Psoas muscle (tissue), 8 donors: ENCODE data around the gene FSHB. TPM values are rescaled to one million over a fixed set of nuclear protein-coding genes. Genes with fewer than 3 reads are reported as not detected.

Source experiments
- ATAC-seq, 4 donors: fragments of 200-7000 bp; cut with Tn5 transposase; one replicate each; pipeline ENCODE4 v1.9.1; 2020; ENCODE audit warnings: moderate library complexity in 3 of 4, mild to moderate bottlenecking in 2 of 4
- DNase-seq, 2 donors: peaks; one replicate each; pipeline ENCODE4 v3.0.0-alpha.2; 2020
- H3K27ac ChIP-seq: fragments of 200-600 bp; one replicate; pipeline ENCODE4 v1.8.0; 2022
- H3K27me3 ChIP-seq, 3 donors: fragments of 200-600 bp in 1 of 3; one replicate each; pipeline versions ENCODE4 v1.6.1 to v1.8.0; 2013 to 2022; ENCODE audit warnings: low read length in 2 of 3, mild to moderate bottlenecking in 2 of 3, moderate library complexity in 1 of 3; ENCODE audit not compliant: insufficient read depth in 3 of 3
- H3K36me3 ChIP-seq, 2 donors: fragments of 200-600 bp in 1 of 2; one replicate each; pipeline versions ENCODE4 v1.6.1 to v1.8.0; 2013 to 2022; ENCODE audit warnings: low read depth in 1 of 2, mild to moderate bottlenecking in 1 of 2, moderate library complexity in 1 of 2; ENCODE audit not compliant: insufficient read depth in 1 of 2
- H3K4me1 ChIP-seq: fragments of 200-600 bp; one replicate; pipeline ENCODE4 v1.8.0; 2022
- H3K4me3 ChIP-seq: fragments of 200-600 bp; one replicate; pipeline ENCODE4 v1.8.0; 2022; ENCODE audit warnings: mild to moderate bottlenecking
- H3K9me3 ChIP-seq: fragments of 200-600 bp; one replicate; pipeline ENCODE4 v1.8.0; 2022
- CTCF ChIP-seq: fragments of 200-600 bp; IDR thresholded peaks from one replicate; pipeline ENCODE4 v1.8.0; 2022; ENCODE audit warnings: antibody characterized with exemption
- WGBS, 3 donors: extraction: QIAGEN DNeasy Blood & Tissue Kit; methylation state at CpG; one replicate each; pipeline versions ENCODE4 v1.1.6 to v1.1.7; 2013; 5-methylcytosine and 5-hydroxymethylcytosine counted together
- intact Hi-C, 2 donors: fragments of 100-400 bp; cut with DNase I; formaldehyde crosslinking; loops; one replicate each; pipeline versions ENCODE4 v1.11.0 to v1.14.2; 2022
- polyA plus RNA-seq, 3 donors: library from polyadenylated mRNA; stranded (reverse); fragments of 200-250 nt; gene quantifications; one replicate each; pipeline ENCODE4 v1.2.3, GENCODE V29; 2013
- total RNA-seq, 4 donors: library from RNA; stranded (reverse); fragmentation: NEBNext Ultra II Directional in 2 of 4; extraction: Animal tissue kit (Norgen Biotek cat#: 25700) in 2 of 4; gene quantifications; one replicate each; pipeline versions ENCODE4 v1.2.1 to v1.2.4, GENCODE V29; 2021 to 2023
- donor health status: healthy with polysubstance abuse.
- donor health status: DM: no; HTN: no; CAD: no; lungs with moderate emphysema.
- donor health status: Bipolar disorder and iron deficiency.
- donor health status: healthy.
- donor health status: DM: yes; HTN: yes; CAD: no.
- donor health status: DM: no; HTN: no; CAD: no.
- donor health status: DM: no; HTN: no; CAD: no.
- donor health status: DM: yes; HTN: yes; CAD: no.

The FSHB gene
- total and polyA plus RNA-seq, 7 donors, result not detected

- DNase-seq, result no peak
- no peak for ATAC-seq
- H3K36me3 ChIP-seq, result no peaks in the 10 kb centered on the region
- H3K9me3 ChIP-seq, result no peaks in the 10 kb centered on the region
- H3K4me1 ChIP-seq, result no peaks in the 10 kb centered on the region
- no peaks in the 10 kb centered on the region for H3K27me3 ChIP-seq
- no peak for TF ChIP-seq CTCF
- no peak overlapping the region for H3K27ac ChIP-seq
- intact Hi-C loops, result no loop called here
- no peak overlapping the region for H3K4me3 ChIP-seq
These were observed 39.9 kb downstream of the FSHB start for GRCh38 chr11:30270671-30271070.

GRCh38 chr11:30277176-30277575, 46.4 kb downstream of the FSHB start:
- Histone ChIP-seq H3K27me3 (no peaks in the 10 kb centered on the region), H3K27ac (no peak overlapping the region), H3K36me3 (no peaks in the 10 kb centered on the region), H3K4me3 (no peak overlapping the region), H3K9me3 (no peaks in the 10 kb centered on the region), H3K4me1 (no peaks in the 10 kb centered on the region)
- intact Hi-C loops, result no loop called here
- DNase-seq, result no peak
- no peak for TF ChIP-seq CTCF
- ATAC-seq, result no peak

- Histone ChIP-seq H3K4me3 (no peak overlapping the region), H3K36me3 (no peaks in the 10 kb centered on the region), H3K4me1 (no peaks in the 10 kb centered on the region), H3K9me3 (no peaks in the 10 kb centered on the region), H3K27ac (no peak overlapping the region), H3K27me3 (no peaks in the 10 kb centered on the region)
- DNase-seq, result no peak
- TF ChIP-seq CTCF, result no peak
- ATAC-seq, result no peak
- intact Hi-C loops, result no loop called here
- WGBS, 3 donors, result 78 to 84% (median 81%) methylated on average over 2 of the region's 2 CpGs
These were observed 49.0 kb downstream of the FSHB start for GRCh38 chr11:30279796-30280195.

GRCh38 chr11:30281476-30282288, 50.9 kb downstream of the FSHB start:
- intact Hi-C loops, result no loop called here
- ATAC-seq, result no peak

More at GRCh38 chr11:30281476-30282288, 50.9 kb downstream of the FSHB start:
- Histone ChIP-seq H3K4me1 (no peaks in the 10 kb centered on the region), H3K27ac (no peak overlapping the region), H3K4me3 (no peak overlapping the region), H3K36me3 (no peaks in the 10 kb centered on the region), H3K27me3 (no peaks in the 10 kb centered on the region), H3K9me3 (no peaks in the 10 kb centered on the region)
- no peak for TF ChIP-seq CTCF
- no peak for DNase-seq
- WGBS, 3 donors, result 64 to 72% (median 69%) methylated on average over 7 of the region's 7 CpGs
